OCI-LY7 (cell line): ENCODE data around the gene CXCL10. TPM values are rescaled to one million over a fixed set of nuclear protein-coding genes. Genes with fewer than 3 reads are reported as not detected.

Experiments
- BruUV-seq: library from RNA; stranded (reverse); fragments of 400-500 nt; replicated peaks from 2 replicates; lab custom pipeline; 2021; lab: Mats Ljungman, UMichigan
- CTCF ChIA-PET: fragments of 300-600 bp; sonication (Branson Sonifier 250); formaldehyde crosslinking; loops from one replicate; lab custom pipeline; 2022; ENCODE audit warnings: antibody characterized with exemption; ENCODE audit not compliant: unreplicated experiment; lab: Charles Lee
- POLR2A ChIA-PET: fragments of 300-600 bp; sonication (Branson Sonifier 250); formaldehyde crosslinking; loops from one replicate; lab custom pipeline; 2022; ENCODE audit warnings: antibody characterized with exemption; lab: Charles Lee
- DNase-seq: peaks from one replicate; pipeline ENCODE4 v3.0.0-alpha.2; 2015; ENCODE audit warnings: low spot score
- H2AFZ ChIP-seq: fragments of 200-600 bp; sonication (generic), shearing (Covaris generic); 2 replicates; pipeline ENCODE4 v1.6.1; 2014; ENCODE audit warnings: mild to moderate bottlenecking, antibody characterized with exemption, low read length, moderate library complexity
- H3K27ac ChIP-seq: fragments of 200-600 bp; sonication (generic); 2 replicates; pipeline ENCODE4 v1.5.1; 2014; ENCODE audit warnings: mixed run types, low read depth, mild to moderate bottlenecking, moderate library complexity, low read length, inconsistent platforms; ENCODE audit not compliant: poor library complexity, severe bottlenecking
- H3K36me3 ChIP-seq: fragments of 200-600 bp; sonication (generic); 2 replicates; pipeline ENCODE4 v1.6.1; 2014; ENCODE audit warnings: mild to moderate bottlenecking, antibody characterized with exemption, low read length, moderate library complexity, mixed read lengths; ENCODE audit not compliant: insufficient read depth
- H3K4me1 ChIP-seq: fragments of 200-600 bp; sonication (generic); 2 replicates; pipeline ENCODE4 v1.5.1; 2014; ENCODE audit warnings: mild to moderate bottlenecking, low read length; ENCODE audit not compliant: insufficient read depth, poor library complexity, severe bottlenecking
- H3K4me2 ChIP-seq: fragments of 200-600 bp; sonication (generic); 2 replicates; pipeline ENCODE4 v1.6.1; 2014; ENCODE audit warnings: mild to moderate bottlenecking, low read length
- H3K4me3 ChIP-seq: fragments of 200-600 bp; sonication (generic); 2 replicates; pipeline ENCODE4 v1.5.1; 2014; ENCODE audit warnings: mild to moderate bottlenecking, low read depth, low read length; ENCODE audit not compliant: poor library complexity, severe bottlenecking
- H3K79me2 ChIP-seq: fragments of 200-600 bp; sonication (generic); 2 replicates; pipeline ENCODE4 v1.6.1; 2016; ENCODE audit warnings: low read depth, mild to moderate bottlenecking, low read length, moderate library complexity, mixed read lengths; ENCODE audit not compliant: insufficient read depth
- H3K9me2 ChIP-seq: fragments of 200-600 bp; sonication (generic); 2 replicates; pipeline ENCODE4 v1.6.1; 2016; ENCODE audit warnings: mild to moderate bottlenecking, low read length, mixed read lengths; ENCODE audit not compliant: insufficient read depth
- H3K9me3 ChIP-seq: fragments of 200-600 bp; sonication (generic); 2 replicates; pipeline ENCODE4 v1.6.1; 2014; ENCODE audit warnings: mild to moderate bottlenecking, mixed run types, low read length, mixed read lengths
- H4K20me1 ChIP-seq: fragments of 200-600 bp; sonication (generic); 2 replicates; pipeline ENCODE4 v1.6.1; 2014; ENCODE audit warnings: mild to moderate bottlenecking, antibody characterized with exemption, low read length, moderate library complexity, mixed read lengths; ENCODE audit not compliant: insufficient read depth
- CTCF ChIP-seq: fragments of 200-600 bp; sonication (generic); conservative IDR thresholded peaks from 2 replicates; pipeline ENCODE4 v1.5.1; 2014; ENCODE audit warnings: mild to moderate bottlenecking, antibody characterized with exemption, low read length, moderate library complexity, mixed read lengths
- EZH2phosphoT487 ChIP-seq: fragments of 200-600 bp; sonication (generic); IDR thresholded peaks from 2 replicates; pipeline ENCODE4 v1.6.1; 2018; ENCODE audit warnings: low read depth, borderline replicate concordance, mild to moderate bottlenecking, mixed run types, antibody characterized with exemption, low read length, moderate library complexity, mixed read lengths
- intact Hi-C: fragments of 100-400 bp; cut with micrococcal nuclease; formaldehyde crosslinking; loops from one replicate; pipeline ENCODE4 v1.10.0; 2022; ENCODE audit not compliant: unreplicated experiment
- total RNA-seq, 2 experiments: library from RNA; depleted of rRNA in 1 of 2; stranded (reverse); fragments of >200 nt in 1 of 2; shearing (Covaris generic) in 1 of 2; gene quantifications; 2 replicates each; pipeline ENCODE4 v1.2.3, GENCODE V29; 2014 to 2022

The CXCL10 gene
- total RNA-seq, 2 experiments from 2014 or later: not detected

- Histone ChIP-seq H3K27ac (no peak overlapping the region), H4K20me1 (no peaks in the 10 kb centered on the region), H3K9me2 (no peaks in the 10 kb centered on the region), H3K36me3 (no peaks in the 10 kb centered on the region), H3K4me3 (no peak overlapping the region), H3K4me1 (no peaks in the 10 kb centered on the region), H3K4me2 (no peak overlapping the region), H3K79me2 (no peaks in the 10 kb centered on the region), H3K9me3 (no peaks in the 10 kb centered on the region), H2AFZ (no peak overlapping the region)
- DNase-seq: no peak
- CTCF ChIA-PET: no interaction called here
- POLR2A ChIA-PET: no interaction called here
- BruUV-seq: no TSS peak
- intact Hi-C loops: no loop called here
- TF ChIP-seq EZH2phosphoT487 (no peak), CTCF (no peak)
Observed at GRCh38 chr4:76003620-76004019, 19.7 kb downstream of the CXCL10 start.

- ChIA-PET POLR2A (no interaction called here), CTCF (no interaction called here)
- H3K9me3 ChIP-seq: no peaks in the 10 kb centered on the region
- intact Hi-C loops: no loop called here
- H3K9me2 ChIP-seq: no peaks in the 10 kb centered on the region
- TF ChIP-seq EZH2phosphoT487 (no peak), CTCF (no peak)
- no peak for DNase-seq
- no peaks in the 10 kb centered on the region for H4K20me1 ChIP-seq
- H3K4me2 ChIP-seq: no peak overlapping the region
- no peak overlapping the region for H3K27ac ChIP-seq
- H3K4me3 ChIP-seq: no peak overlapping the region
- BruUV-seq: no TSS peak
- H2AFZ ChIP-seq: no peak overlapping the region
- H3K79me2 ChIP-seq: no peaks in the 10 kb centered on the region
- no peaks in the 10 kb centered on the region for H3K4me1 ChIP-seq
- H3K36me3 ChIP-seq: no peaks in the 10 kb centered on the region
Observed at GRCh38 chr4:76003035-76003434, 20.3 kb downstream of the CXCL10 start.

- no peak for TF ChIP-seq CTCF
- no peak for TF ChIP-seq EZH2phosphoT487
- ChIA-PET CTCF (no interaction called here), POLR2A (no interaction called here)
- no peaks in the 10 kb centered on the region for H3K9me2 ChIP-seq
- BruUV-seq: no TSS peak
- H3K36me3 ChIP-seq: no peaks in the 10 kb centered on the region
- no peaks in the 10 kb centered on the region for H4K20me1 ChIP-seq
- intact Hi-C loops: no loop called here
- no peak overlapping the region for H2AFZ ChIP-seq
- no peak for DNase-seq
- H3K27ac ChIP-seq: no peak overlapping the region
- H3K79me2 ChIP-seq: no peaks in the 10 kb centered on the region
- H3K9me3 ChIP-seq: no peaks in the 10 kb centered on the region
- no peak overlapping the region for H3K4me3 ChIP-seq
- no peaks in the 10 kb centered on the region for H3K4me1 ChIP-seq
- H3K4me2 ChIP-seq: no peak overlapping the region
Observed at GRCh38 chr4:76002176-76002575, 21.1 kb downstream of the CXCL10 start.
